RCC 7860 (cell line): ENCODE measurements around the gene PNKP.
"Not testable (repeated sequence)": the region's sequence is repeated elsewhere in the genome, so short reads cannot be mapped to it uniquely, and the experiment has no call there.

Experiments used
- DNase-seq: peaks from one replicate; pipeline ENCODE4 v3.0.0-alpha.2; 2015; ENCODE audit warnings: low spot score
- FAIRE-seq: peaks from 2 replicates; lab custom pipeline; 2012; peaks lifted over from hg19 to GRCh38; lab: Jason Lieb, UNC

PNKP gene

DNA sequence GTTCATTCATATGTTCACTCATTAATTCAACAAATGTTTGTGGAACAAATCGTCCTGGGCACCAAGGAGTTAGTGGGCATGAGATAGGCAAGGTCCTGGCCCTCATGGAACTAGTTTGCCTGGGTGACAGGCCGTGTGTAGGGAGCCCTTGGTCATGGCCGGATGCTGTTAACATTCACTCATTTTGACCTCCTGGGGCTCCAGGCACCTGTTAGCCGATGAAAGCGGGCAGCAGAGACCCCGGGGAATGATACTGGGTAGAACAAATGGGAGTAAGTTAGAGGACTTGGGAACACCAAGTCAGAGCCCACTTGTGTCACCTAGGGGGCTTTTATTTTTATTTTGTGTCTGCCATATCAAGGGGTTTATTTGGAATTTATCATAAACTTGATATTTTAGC is 42.7 kb downstream of the PNKP start:
- DNase-seq (no peak), FAIRE-seq (no peak)

DNA sequence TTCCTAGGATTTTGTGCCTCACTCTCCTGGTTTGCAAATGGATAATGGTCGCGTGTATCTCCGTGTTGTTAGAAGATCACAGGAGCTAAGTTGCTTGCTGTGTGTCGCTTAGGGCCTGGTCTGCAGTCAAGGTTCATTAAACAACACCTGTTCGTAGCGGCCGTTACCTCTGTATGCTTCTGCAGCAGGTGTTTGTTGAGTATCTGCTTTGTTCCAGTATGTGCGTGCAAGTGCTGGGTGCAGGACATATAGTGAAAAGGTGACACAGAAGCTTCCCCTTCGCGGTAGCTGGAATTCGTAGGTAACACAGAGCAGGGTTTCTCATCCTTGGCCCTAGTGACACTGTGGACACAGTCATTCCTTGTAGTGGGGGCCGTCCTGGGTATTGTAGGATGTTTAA is 43.9 kb downstream of the PNKP start:
- DNase-seq (no peak), FAIRE-seq (no peak)

DNA sequence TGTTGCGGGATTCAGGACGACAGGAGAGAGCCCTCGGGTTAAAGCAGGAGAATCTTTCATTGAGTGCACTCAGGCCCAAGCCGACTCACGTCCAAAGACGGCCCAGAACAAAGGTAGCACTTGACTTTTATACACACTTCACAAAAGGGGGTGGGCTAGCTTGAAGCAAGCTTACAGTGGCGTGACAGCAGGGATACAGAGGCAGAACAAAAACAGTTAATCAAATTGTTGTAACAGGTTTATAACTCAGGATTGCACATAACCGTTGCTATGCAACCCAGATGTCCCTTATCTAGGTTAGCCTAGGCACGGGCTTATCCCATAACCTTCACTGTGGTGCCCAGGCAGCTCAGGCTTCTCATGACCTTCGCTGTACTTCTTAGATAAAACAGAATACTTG is 47.3 kb downstream of the PNKP start:
- FAIRE-seq (no peak), DNase-seq (no peak)

DNA sequence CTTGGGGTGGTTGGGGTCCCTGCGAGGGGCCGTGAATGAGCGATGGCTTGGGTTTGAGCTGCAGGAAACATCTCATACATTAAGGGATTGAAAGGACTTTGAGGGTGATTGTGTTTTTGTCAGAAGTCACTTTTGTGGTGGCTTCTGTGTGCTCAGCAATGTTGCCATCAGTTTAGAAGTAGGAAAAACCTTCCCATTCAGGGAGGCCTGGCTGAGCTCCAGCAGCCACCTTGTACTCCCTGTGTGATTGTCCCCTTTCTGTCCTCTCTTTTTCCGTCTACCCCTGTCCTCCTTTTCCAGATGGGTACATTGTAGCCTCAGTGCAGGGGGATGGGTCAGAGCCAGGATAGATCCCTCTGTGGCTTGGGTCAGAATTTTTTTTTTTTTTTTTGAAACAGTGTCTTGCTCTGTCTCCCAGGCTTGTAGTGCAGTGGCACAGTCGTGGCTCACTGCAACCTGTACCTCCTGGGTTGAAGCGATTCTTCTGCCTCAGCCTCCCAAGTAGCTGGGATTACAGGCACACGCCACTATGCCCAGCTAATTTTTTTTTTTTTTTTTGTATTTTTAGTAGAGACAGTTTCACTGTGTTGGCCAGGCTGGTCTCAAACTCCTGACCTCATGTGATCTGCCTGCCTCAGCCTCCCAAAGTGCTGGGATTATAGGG is 47.8 kb downstream of the PNKP start:
- not testable (repeated sequence) for FAIRE-seq, DNase-seq

DNA sequence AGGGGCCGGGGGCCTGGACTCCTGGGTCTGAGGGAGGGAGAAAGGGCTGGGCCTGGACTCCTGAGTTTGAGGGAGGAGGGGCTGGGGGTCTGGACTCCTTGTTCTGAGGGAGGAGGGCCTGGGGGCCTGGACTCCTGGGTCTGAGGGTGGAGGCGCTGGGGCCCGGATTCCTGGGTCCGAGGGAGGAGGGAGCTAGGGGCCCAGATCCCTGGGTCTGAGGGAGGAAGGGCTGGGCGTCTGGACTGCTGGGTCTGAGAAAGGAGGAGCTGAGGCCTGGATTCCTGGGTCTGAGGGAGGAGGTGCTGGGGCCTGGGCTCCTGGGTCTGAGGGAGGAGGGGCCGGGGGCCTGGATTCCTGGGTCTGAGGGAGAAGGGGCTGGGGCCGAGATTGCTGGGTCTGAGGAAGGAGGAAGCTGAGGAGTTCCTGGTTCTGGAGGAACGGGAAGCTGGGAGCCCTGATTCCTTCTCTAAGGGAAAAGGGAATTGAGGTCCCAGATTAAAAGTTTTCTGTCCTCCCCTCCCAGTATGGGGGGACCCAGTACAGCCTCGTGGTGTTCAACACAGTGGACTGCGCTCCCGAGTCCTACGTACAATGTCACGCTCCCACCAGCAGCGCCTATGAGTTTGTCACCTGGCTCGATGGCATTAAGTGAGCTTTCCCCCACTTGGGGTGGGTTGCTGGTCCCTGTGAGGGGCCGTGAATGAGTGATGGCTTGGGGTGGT is 48.6 kb downstream of the PNKP start:
- FAIRE-seq: no peak

DNA sequence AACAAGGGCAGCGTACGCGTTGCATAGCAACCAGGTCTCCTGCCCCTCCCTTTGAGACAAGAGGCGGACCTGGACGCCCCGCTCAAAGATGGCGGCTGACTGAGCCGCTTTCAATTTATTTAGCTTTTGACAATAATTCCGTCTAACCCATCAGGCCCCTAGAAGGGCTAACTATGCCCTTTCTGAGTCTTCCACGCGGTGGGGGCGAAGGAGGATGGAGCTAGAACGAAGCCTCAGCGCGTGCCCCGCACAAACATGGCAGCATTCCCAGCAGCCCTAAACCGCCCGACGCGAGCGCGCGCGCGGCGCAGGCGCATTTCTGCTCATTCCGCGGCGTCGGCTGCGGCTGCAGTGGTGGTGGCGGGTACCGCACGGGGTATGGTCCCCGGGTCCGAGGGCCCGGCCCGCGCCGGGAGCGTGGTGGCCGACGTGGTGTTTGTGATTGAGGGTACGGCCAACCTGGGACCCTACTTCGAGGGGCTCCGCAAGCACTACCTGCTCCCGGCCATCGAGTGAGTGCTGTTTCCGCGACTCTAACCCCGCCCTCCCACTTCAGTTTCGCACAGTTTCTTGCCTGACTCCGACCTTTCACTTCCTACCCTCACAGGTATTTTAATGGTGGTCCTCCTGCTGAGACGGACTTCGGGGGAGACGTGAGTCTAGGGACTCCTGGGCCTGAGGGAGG is 49.3 kb downstream of the PNKP start, which contains the start of gene MED25:
MED25 (plus strand) TSS at position 326 of the 685 bp plus-strand sequence; CDS start at position 379, 53 bp downstream.
- FAIRE-seq (no peak), DNase-seq (peak; percentile 47)

More for the DNA sequence above, 48.6 kb downstream of the PNKP start:
- no peak for DNase-seq

DNA sequence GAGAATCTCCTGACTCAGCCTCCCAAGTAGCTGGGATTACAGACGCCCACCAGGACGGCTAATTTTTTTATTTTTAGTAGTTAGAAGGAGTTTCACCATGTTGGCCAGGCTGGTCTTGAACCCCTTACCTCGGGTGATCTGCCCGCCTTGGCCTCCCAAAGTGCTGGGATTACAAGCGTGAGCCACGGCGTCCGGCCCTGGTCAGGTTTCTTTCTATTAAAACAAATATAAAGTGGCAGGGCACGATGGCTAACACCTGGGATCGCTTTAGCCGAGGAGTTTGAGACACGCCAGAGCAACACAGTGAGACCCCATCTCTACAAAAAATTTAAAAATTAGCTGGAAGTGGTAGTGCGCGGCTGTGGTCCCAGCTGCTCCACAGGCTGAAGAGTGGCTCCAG is 50.8 kb downstream of the PNKP start:
- DNase-seq: no peak
- FAIRE-seq: no peak

DNA sequence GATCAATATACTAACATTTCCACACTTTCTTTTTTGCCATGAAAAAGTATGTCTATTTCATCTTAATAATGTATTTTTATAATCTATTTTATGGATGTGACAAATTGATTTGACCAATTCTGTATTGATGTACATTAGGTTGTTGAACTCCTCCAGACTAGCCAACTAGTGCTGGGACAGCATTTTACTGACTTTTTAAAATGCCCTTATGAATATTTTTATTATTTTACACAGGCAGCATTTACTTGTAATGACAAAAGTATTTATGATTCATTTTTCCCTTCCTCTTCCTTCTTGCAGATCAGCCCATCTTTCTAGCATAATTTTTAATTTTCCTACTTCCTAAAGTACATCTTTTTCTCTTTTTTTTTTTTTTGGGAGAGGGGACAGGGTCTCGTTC is 53.4 kb downstream of the PNKP start:
- DNase-seq (no peak), FAIRE-seq (no peak)

DNA sequence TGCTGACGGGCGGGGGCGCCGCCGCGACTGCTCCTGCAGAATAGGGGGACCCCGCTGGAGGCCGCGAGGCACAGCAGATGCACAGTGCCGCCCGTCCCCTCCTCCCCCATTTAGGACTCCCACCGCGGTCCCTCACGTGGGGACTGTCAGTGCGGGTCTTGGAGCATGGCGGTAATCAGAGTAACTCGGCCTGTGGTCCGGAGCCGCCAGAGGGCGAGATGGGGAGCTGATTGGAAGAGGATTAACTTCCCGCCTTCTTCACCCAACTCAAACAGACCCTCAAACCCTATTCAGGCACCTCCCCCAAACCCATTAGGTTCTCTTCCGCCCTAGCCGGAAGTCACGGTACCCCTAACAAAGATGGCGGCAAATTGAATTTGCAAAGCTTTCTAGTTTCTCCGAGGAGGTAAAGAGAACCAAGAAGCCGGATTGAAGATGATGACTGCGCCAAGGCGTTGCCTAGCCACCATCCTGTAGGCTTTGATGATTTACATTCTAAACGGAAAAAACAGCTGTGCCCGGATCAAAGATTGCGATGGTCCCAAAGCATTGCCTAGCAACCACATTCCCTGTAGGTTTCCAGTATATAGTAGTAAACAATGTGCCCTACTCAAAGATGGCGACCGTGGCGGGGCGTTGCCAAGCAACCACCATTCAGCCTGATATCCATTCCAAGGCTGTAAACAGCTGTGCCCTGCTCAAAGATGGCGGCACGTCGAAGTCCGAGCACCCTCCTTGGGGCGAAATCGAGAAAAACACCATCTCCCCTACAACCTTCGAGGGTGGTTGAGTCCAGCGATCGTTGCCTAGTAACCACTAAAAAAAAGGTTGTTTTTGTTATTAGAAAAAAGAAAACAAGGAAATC is 54.1 kb downstream of the PNKP start, which contains the start of gene FUZ:
FUZ (minus strand) TSS at position 296 of the 865 bp plus-strand sequence; CDS start at position 110, 186 bp downstream.
- FAIRE-seq (no peak), DNase-seq (peak; percentile 49)

DNA sequence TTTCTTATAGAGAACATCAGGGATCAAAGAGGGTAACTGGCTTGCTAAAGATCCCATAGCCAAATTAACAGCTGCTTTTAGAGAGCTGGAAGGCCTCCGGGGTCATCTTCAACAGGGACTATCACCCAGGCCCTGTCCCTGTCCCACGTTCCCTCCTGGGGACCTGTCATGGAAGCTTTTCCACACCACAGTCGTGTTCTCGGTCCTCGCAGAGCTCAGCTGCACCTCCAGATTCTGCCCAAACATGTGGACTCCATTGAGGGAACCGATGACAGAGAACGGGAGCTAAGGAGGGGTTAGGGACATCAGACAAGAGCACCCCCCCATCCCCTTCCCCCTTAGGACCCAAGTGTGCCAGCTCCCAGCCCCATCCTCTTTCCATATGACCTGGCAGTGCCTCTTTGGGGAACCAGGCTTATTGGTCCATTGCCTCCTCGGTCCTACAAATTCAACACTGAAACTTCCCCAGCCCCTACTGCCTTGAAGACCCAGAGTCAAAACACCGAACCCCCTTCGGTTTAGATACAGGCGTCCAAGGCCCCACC is 54.9 kb downstream of the PNKP start:
- FAIRE-seq: no peak
- DNase-seq: no peak

DNA sequence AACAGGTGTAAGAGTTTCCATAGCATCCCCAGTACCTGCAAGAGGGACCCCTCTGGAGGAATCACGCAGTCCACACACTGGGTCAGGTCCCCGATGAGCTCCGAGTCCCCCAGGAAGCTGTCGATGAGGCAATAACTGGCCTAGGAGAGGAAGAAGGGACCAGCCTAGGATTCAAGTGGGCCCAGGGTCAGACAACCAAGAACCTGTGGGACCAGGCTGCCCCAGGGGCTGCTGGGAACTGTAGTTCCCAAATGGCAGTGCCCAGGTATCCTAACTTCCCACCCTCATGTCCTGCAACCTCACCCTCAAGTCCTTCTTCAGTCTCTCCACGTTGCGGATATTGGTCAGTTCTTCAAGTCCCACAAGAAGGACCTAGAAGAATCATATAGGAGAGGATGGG is 56.0 kb downstream of the PNKP start:
- FAIRE-seq: no peak
- DNase-seq: no peak
